A549 (cell line): ENCODE results near the gene HS6ST2. TPM values are rescaled to one million over a fixed set of nuclear protein-coding genes. Genes with fewer than 3 reads are reported as not detected.

Source experiments
- ATAC-seq, 2 experiments: fragments of 200-7000 bp in 1 of 2; fragments of >200 bp in 1 of 2; cut with Nextera tagmentation in 1 of 2; cut with Tn5 transposase in 1 of 2; 3 replicates each; pipeline versions ENCODE4 v1.8.0 to v1.9.1; 2018 to 2020; ENCODE audit warnings: mild to moderate bottlenecking in 1 of 2, moderate library complexity in 1 of 2
- CTCF ChIA-PET: fragments of 300-600 bp; sonication (Branson Sonifier 250); formaldehyde crosslinking; extraction: SDS; loops from one replicate; lab custom pipeline; 2021; ENCODE audit warnings: antibody characterized with exemption, inconsistent platforms; lab: Yijun Ruan, JAX
- POLR2A ChIA-PET: fragments of 350-600 bp; formaldehyde crosslinking; extraction: SDS; loops from one replicate; lab custom pipeline; 2021; ENCODE audit warnings: antibody characterized with exemption, inconsistent platforms; lab: Yijun Ruan, JAX
- DNase-seq, 2 experiments: peaks; one replicate each; pipeline versions ENCODE4 v3.0.0 to v3.0.0-alpha.2; 2011 to 2016; ENCODE audit warnings: low read depth in 1 of 2, low spot score in 1 of 2
- FAIRE-seq: peaks from 2 replicates; lab custom pipeline; 2011; peaks lifted over from hg19 to GRCh38; lab: Jason Lieb, UNC
- H3K27ac ChIP-seq, 2 experiments: fragments of >200 bp; sonication (Bioruptor Twin); formaldehyde crosslinking; 3 replicates each; pipeline ENCODE4 v1.5.1; 2016 to 2017
- H3K4me1 ChIP-seq: fragments of >200 bp; sonication (Bioruptor Twin); formaldehyde crosslinking; 3 replicates; pipeline ENCODE4 v1.6.1; 2016
- H3K4me2 ChIP-seq: fragments of >200 bp; sonication (Bioruptor Twin); formaldehyde crosslinking; 3 replicates; pipeline ENCODE4 v1.6.1; 2016
- H3K4me3 ChIP-seq: fragments of >200 bp; sonication (Bioruptor Twin); formaldehyde crosslinking; 3 replicates; pipeline ENCODE4 v1.5.1; 2016
- H3K9me3 ChIP-seq: fragments of >200 bp; sonication (Bioruptor Twin); formaldehyde crosslinking; 3 replicates; pipeline ENCODE4 v1.6.1; 2016
- BCL3 ChIP-seq: fragments of >200 bp; sonication (Bioruptor Twin); formaldehyde crosslinking; IDR thresholded peaks from 3 replicates; pipeline ENCODE4 v1.6.1; 2016
- BHLHE40 ChIP-seq: IDR thresholded peaks from 2 replicates; pipeline ENCODE4 v1.6.1; 2012; ENCODE audit warnings: low read depth, low read length, inconsistent platforms
- CBX2 ChIP-seq: fragments of 200-600 bp; sonication (generic); IDR thresholded peaks from 2 replicates; pipeline ENCODE4 v1.6.1; 2016; ENCODE audit warnings: low read depth, mild to moderate bottlenecking, borderline replicate concordance
- CEBPB ChIP-seq, 2 experiments: fragments of >200 bp in 1 of 2; sonication (Bioruptor Twin) in 1 of 2; formaldehyde crosslinking in 1 of 2; IDR thresholded peaks; 2 replicates each; pipeline ENCODE4 v1.6.1; 2012 to 2016
- CHD2 ChIP-seq: fragments of 150-350 bp; IDR thresholded peaks from 2 replicates; pipeline ENCODE4 v1.6.1; 2014; ENCODE audit warnings: low read length; ENCODE audit not compliant: partially characterized antibody
- CTCF ChIP-seq: fragments of >200 bp; sonication (Bioruptor Twin); formaldehyde crosslinking; IDR thresholded peaks from 3 replicates; pipeline ENCODE4 v1.5.1; 2016
- EHMT2 ChIP-seq: fragments of 200-600 bp; sonication (generic); IDR thresholded peaks from 2 replicates; pipeline ENCODE4 v1.6.1; 2016; ENCODE audit warnings: antibody characterized with exemption, low read depth, mild to moderate bottlenecking, moderate library complexity
- EP300 ChIP-seq, 2 experiments: fragments of >200 bp; sonication (Bioruptor Twin); formaldehyde crosslinking; IDR thresholded peaks; 2 replicates in 1 of 2; 3 replicates in 1 of 2; pipeline ENCODE4 v1.6.1; 2016 to 2017
- ESRRA ChIP-seq: fragments of 150-350 bp; IDR thresholded peaks from 2 replicates; pipeline ENCODE4 v1.6.1; 2014; ENCODE audit warnings: mild to moderate bottlenecking, low read length, borderline replicate concordance
- FOSB ChIP-seq: fragments of 250-450 bp; sonication (Bioruptor Pico); IDR thresholded peaks from 2 replicates; pipeline ENCODE4 v1.5.0; 2020; ENCODE audit warnings: mild to moderate bottlenecking, moderate library complexity
- FOXS1 ChIP-seq: fragments of 250-450 bp; sonication (Bioruptor Pico); IDR thresholded peaks from 2 replicates; pipeline ENCODE4 v1.5.0; 2020; ENCODE audit warnings: mild to moderate bottlenecking, moderate library complexity
- GATA3 ChIP-seq: IDR thresholded peaks from 2 replicates; pipeline ENCODE4 v1.6.1; 2012; ENCODE audit warnings: borderline replicate concordance
- HEYL ChIP-seq: fragments of 250-450 bp; sonication (Bioruptor Pico); IDR thresholded peaks from 2 replicates; pipeline ENCODE4 v1.8.0; 2021; ENCODE audit warnings: mild to moderate bottlenecking, moderate library complexity
- HOXA7 ChIP-seq: fragments of 250-450 bp; sonication (Bioruptor Pico); IDR thresholded peaks from 2 replicates; pipeline ENCODE4 v1.5.0; 2020; ENCODE audit warnings: mild to moderate bottlenecking, moderate library complexity
- HOXB5 ChIP-seq: fragments of 250-450 bp; sonication (Bioruptor Pico); IDR thresholded peaks from 2 replicates; pipeline ENCODE4 v1.5.0; 2020; ENCODE audit warnings: mild to moderate bottlenecking, moderate library complexity
- JUN ChIP-seq, 2 experiments: fragments of >200 bp; sonication (Bioruptor Twin); formaldehyde crosslinking; IDR thresholded peaks; 2 replicates in 1 of 2; 3 replicates in 1 of 2; pipeline ENCODE4 v1.6.1; 2016 to 2017
- JUNB ChIP-seq: fragments of >200 bp; sonication (Bioruptor Twin); formaldehyde crosslinking; IDR thresholded peaks from 2 replicates; pipeline ENCODE4 v1.6.1; 2016
- KDM1A ChIP-seq: fragments of 200-600 bp; sonication (generic); IDR thresholded peaks from 2 replicates; pipeline ENCODE4 v1.6.1; 2016; ENCODE audit warnings: low read depth, mild to moderate bottlenecking
- MYC ChIP-seq: IDR thresholded peaks from 2 replicates; pipeline ENCODE4 v1.6.1; 2012; ENCODE audit warnings: mild to moderate bottlenecking, inconsistent platforms, low read length, improper control_type of control experiment, borderline replicate concordance
- NPAS2 ChIP-seq: fragments of 250-450 bp; sonication (Bioruptor Pico); IDR thresholded peaks from 2 replicates; pipeline ENCODE4 v1.8.0; 2022; ENCODE audit warnings: mild to moderate bottlenecking, moderate library complexity, borderline replicate concordance
- PBX3 ChIP-seq: IDR thresholded peaks from 2 replicates; pipeline ENCODE4 v1.6.1; 2012
- POLR2A ChIP-seq: IDR thresholded peaks from 2 replicates; pipeline ENCODE4 v1.6.1; 2012; ENCODE audit warnings: mild to moderate bottlenecking, low read length
- POLR2AphosphoS2 ChIP-seq: conservative IDR thresholded peaks from 2 replicates; pipeline ENCODE4 v1.6.1; 2012; ENCODE audit warnings: low read length, improper control_type of control experiment, inconsistent platforms
- RAD21 ChIP-seq, 2 experiments: fragments of >200 bp in 1 of 2; sonication (Bioruptor Twin) in 1 of 2; formaldehyde crosslinking in 1 of 2; IDR thresholded peaks in 1 of 2; conservative IDR thresholded peaks in 1 of 2; 2 replicates in 1 of 2; 3 replicates in 1 of 2; pipeline ENCODE4 v1.6.1; 2012 to 2018; ENCODE audit warnings: inconsistent platforms in 1 of 2
- SREBF2 ChIP-seq: fragments of 450-650 bp; IDR thresholded peaks from 2 replicates; pipeline ENCODE4 v1.6.1; 2014; ENCODE audit warnings: mild to moderate bottlenecking, moderate library complexity
- USF2 ChIP-seq: fragments of 450-650 bp; IDR thresholded peaks from 2 replicates; pipeline ENCODE4 v1.6.1; 2014; ENCODE audit warnings: antibody characterized with exemption
- ZSCAN20 ChIP-seq: fragments of 250-450 bp; sonication (Bioruptor Pico); IDR thresholded peaks from 2 replicates; pipeline ENCODE4 v1.8.0; 2022; ENCODE audit warnings: mild to moderate bottlenecking, moderate library complexity
- WGBS: methylation state at CpG from one replicate; pipeline ENCODE4 v1.1.6; 2017; ENCODE audit errors: missing lambda C conversion rate; 5-methylcytosine and 5-hydroxymethylcytosine counted together
- polyA plus RNA-seq, 4 experiments: library from polyadenylated mRNA; depleted of rRNA in 3 of 4; stranded (reverse); fragments of >200 nt; fragmentation: RNase III in 1 of 4; extraction: RNeasy Plus Mini Kit Qiagen cat#74134 plus additional on column Dnase treatment in 1 of 4; gene quantifications; 2 replicates in 3 of 4; 3 replicates in 1 of 4; pipeline ENCODE4 v1.2.3, GENCODE V29; 2011 to 2017
- TF ChIP-seq, protein P1 (sequence below): fragments of 250-450 bp; sonication (Bioruptor Pico); IDR thresholded peaks from 2 replicates; pipeline ENCODE4 v1.5.0; 2020; ENCODE audit warnings: low read depth, mild to moderate bottlenecking, moderate library complexity
- TF ChIP-seq, protein P2 (sequence below): fragments of 150-350 bp; IDR thresholded peaks from 2 replicates; pipeline ENCODE4 v1.6.1; 2014; ENCODE audit warnings: low read depth, mild to moderate bottlenecking, low read length

Gene HS6ST2
- polyA plus RNA-seq, 2 of the 4 experiments (the other 2 are of a cell fraction), result 0.01 to 0.04 TPM

DNA sequence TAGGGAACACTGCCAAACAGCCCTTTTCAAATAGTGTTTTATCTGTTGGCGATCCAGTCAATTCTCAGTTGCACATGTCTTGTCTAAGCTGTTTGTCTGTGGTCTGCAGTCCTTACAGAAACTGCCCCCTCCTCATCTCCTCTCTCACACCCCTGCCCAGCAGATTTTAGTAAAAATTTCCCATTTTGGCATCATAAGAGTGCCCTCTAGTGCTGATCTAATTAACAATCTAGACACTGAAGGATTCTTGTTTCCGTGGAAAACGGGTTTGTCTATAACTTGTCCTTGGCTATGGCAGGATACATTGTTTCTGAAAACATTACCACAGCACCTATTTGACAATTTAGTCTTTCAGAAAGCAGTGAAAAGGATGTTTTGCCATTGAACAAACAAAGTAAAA, 242.4 kb downstream of the HS6ST2 start:
- DNase-seq, result no peak
- WGBS, result 0% methylated on average over 3 of the region's 3 CpGs
- no peak overlapping the region for H3K27ac ChIP-seq

GRCh38 chrX:132714913-132715312, 243.5 kb downstream of the HS6ST2 start:
- no peak overlapping the region for H3K4me2 ChIP-seq
- WGBS, result 0% methylated on average over 5 of the region's 5 CpGs
- ChIA-PET CTCF (no interaction called here), POLR2A (no interaction called here)
- TF ChIP-seq PBX3 (no peak), POLR2AphosphoS2 (no peak), EP300 (IDR thresholded peaks at IDR 0.05) (no peak), BCL3 (no peak), HEYL (no peak), ESRRA (no peak), RAD21 (conservative IDR thresholded peaks at IDR 0.05 in 1 of 2, IDR thresholded peaks at IDR 0.05 in 1 of 2) (no peak), JUNB (no peak), BHLHE40 (no peak), CEBPB (IDR thresholded peaks at IDR 0.05) (no peak), SREBF2 (no peak), POLR2A (no peak), JUN (IDR thresholded peaks at IDR 0.05) (no peak), HOXA7 (CRISPR knock-in tag) (no peak), USF2 (no peak), EHMT2 (no peak), KDM1A (no peak), GATA3 (no peak), MYC (no peak)
- TF ChIP-seq, protein P1, sequence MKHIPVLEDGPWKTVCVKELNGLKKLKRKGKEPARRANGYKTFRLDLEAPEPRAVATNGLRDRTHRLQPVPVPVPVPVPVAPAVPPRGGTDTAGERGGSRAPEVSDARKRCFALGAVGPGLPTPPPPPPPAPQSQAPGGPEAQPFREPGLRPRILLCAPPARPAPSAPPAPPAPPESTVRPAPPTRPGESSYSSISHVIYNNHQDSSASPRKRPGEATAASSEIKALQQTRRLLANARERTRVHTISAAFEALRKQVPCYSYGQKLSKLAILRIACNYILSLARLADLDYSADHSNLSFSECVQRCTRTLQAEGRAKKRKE (CRISPR knock-in tag), result no peak
- FAIRE-seq (no peak), DNase-seq (no peak), ATAC-seq (no peak)
- no peaks in the 10 kb centered on the region for H3K9me3 ChIP-seq
- no peak overlapping the region for H3K4me3 ChIP-seq
- no peak overlapping the region for H3K27ac ChIP-seq
- H3K4me1 ChIP-seq, result no peaks in the 10 kb centered on the region

More for the DNA sequence above, 242.4 kb downstream of the HS6ST2 start:
- CTCF ChIA-PET, result interaction anchor here (1.9 kb wide), 1 partner anchor 9 kb away, joined by 5 read pairs; no protein-coding TSS in a partner anchor
- Histone ChIP-seq H3K4me2 (no peak overlapping the region), H3K9me3 (no peaks in the 10 kb centered on the region), H3K4me3 (no peak overlapping the region)
- no peak for FAIRE-seq
- no peak for TF ChIP-seq CHD2
- TF ChIP-seq, protein P2, sequence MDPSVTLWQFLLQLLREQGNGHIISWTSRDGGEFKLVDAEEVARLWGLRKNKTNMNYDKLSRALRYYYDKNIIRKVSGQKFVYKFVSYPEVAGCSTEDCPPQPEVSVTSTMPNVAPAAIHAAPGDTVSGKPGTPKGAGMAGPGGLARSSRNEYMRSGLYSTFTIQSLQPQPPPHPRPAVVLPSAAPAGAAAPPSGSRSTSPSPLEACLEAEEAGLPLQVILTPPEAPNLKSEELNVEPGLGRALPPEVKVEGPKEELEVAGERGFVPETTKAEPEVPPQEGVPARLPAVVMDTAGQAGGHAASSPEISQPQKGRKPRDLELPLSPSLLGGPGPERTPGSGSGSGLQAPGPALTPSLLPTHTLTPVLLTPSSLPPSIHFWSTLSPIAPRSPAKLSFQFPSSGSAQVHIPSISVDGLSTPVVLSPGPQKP, result no peak
- TF ChIP-seq FOSB (CRISPR knock-in tag), result no peak
- TF ChIP-seq KDM1A, result no peak
- no peak for TF ChIP-seq CBX2
- TF ChIP-seq CEBPB (IDR thresholded peaks at IDR 0.05), result no peak
- TF ChIP-seq FOXS1 (CRISPR knock-in tag), result no peak
- TF ChIP-seq, protein P1 (CRISPR knock-in tag), result no peak
- TF ChIP-seq CTCF, result peak; percentile 40
- no peak for TF ChIP-seq NPAS2 (CRISPR knock-in tag)
- no peak for TF ChIP-seq ZSCAN20 (CRISPR knock-in tag)
- TF ChIP-seq JUNB, result no peak
- TF ChIP-seq HOXB5 (CRISPR knock-in tag), result no peak
- peak; percentile 26 to 29; a peak in 1 of 5 replicates for TF ChIP-seq RAD21 (conservative IDR thresholded peaks at IDR 0.05 in 1 of 2, IDR thresholded peaks at IDR 0.05 in 1 of 2)
- TF ChIP-seq, all 56 proteins: peak for 2
- no peak for ATAC-seq
- no peaks in the 10 kb centered on the region for H3K4me1 ChIP-seq
- POLR2A ChIA-PET, result no interaction called here
